HT-29 (cell line): Measurements from ENCODE around the gene ST3GAL2. TPM values are rescaled to one million over a fixed set of nuclear protein-coding genes. Genes with fewer than 3 reads are reported as not detected.

ENCODE experiments used
- DNase-seq: peaks from one replicate; pipeline ENCODE4 v3.0.0-alpha.2; 2015; ENCODE audit warnings: low spot score
- total RNA-seq: library from RNA; depleted of rRNA; stranded (reverse); fragments of >200 nt; shearing (Covaris generic); gene quantifications from 2 replicates; pipeline ENCODE4 v1.2.3, GENCODE V29; 2014

The ST3GAL2 gene
- total RNA-seq, 1 experiment from 2014 or later: 84.7 TPM

- peak; percentile 26 for DNase-seq
Observed at GRCh38 chr16:70437582-70438557, 1.0 kb downstream of the ST3GAL2 start.

GRCh38 chr16:70437017-70437581, 1.8 kb downstream of the ST3GAL2 start:
- DNase-seq: no peak

GRCh38 chr16:70434484-70435260, 4.2 kb downstream of the ST3GAL2 start:
- no peak for DNase-seq

GRCh38 chr16:70433458-70434103, 5.3 kb downstream of the ST3GAL2 start:
- peak; percentile 16 for DNase-seq

GRCh38 chr16:70432723-70433457, 6.0 kb downstream of the ST3GAL2 start:
- DNase-seq: peak; percentile 30

- DNase-seq: peak; percentile 22
Observed at GRCh38 chr16:70432356-70432722, 6.6 kb downstream of the ST3GAL2 start.

GRCh38 chr16:70430667-70431536, 8.0 kb downstream of the ST3GAL2 start:
- peak; percentile 26 for DNase-seq

GRCh38 chr16:70429888-70430666, 8.8 kb downstream of the ST3GAL2 start:
- DNase-seq: no peak

GRCh38 chr16:70428178-70428998, 10.5 kb downstream of the ST3GAL2 start:
- peak; percentile 89 for DNase-seq

GRCh38 chr16:70427786-70428177, 11.1 kb downstream of the ST3GAL2 start:
- no peak for DNase-seq

- DNase-seq: no peak
Observed at GRCh38 chr16:70422543-70422942, 16.4 kb downstream of the ST3GAL2 start.

GRCh38 chr16:70421473-70422311, 17.2 kb downstream of the ST3GAL2 start:
- no peak for DNase-seq

GRCh38 chr16:70421014-70421413, 17.9 kb downstream of the ST3GAL2 start:
- no peak for DNase-seq

GRCh38 chr16:70419384-70420327, 19.2 kb downstream of the ST3GAL2 start:
- no peak for DNase-seq

- no peak for DNase-seq
Observed at GRCh38 chr16:70418993-70419318, 19.9 kb downstream of the ST3GAL2 start.

- DNase-seq: no peak
Observed at GRCh38 chr16:70418274-70418992, 20.5 kb downstream of the ST3GAL2 start.
